Raji (cell line): ENCODE data around the gene TIMM44.

Source experiments
- POLR2A ChIP-seq: IDR thresholded peaks from 2 replicates; pipeline ENCODE4 v1.6.1; 2011; ENCODE audit warnings: low read depth, low read length, control low read depth; ENCODE audit not compliant: insufficient read depth

Gene TIMM44

DNA sequence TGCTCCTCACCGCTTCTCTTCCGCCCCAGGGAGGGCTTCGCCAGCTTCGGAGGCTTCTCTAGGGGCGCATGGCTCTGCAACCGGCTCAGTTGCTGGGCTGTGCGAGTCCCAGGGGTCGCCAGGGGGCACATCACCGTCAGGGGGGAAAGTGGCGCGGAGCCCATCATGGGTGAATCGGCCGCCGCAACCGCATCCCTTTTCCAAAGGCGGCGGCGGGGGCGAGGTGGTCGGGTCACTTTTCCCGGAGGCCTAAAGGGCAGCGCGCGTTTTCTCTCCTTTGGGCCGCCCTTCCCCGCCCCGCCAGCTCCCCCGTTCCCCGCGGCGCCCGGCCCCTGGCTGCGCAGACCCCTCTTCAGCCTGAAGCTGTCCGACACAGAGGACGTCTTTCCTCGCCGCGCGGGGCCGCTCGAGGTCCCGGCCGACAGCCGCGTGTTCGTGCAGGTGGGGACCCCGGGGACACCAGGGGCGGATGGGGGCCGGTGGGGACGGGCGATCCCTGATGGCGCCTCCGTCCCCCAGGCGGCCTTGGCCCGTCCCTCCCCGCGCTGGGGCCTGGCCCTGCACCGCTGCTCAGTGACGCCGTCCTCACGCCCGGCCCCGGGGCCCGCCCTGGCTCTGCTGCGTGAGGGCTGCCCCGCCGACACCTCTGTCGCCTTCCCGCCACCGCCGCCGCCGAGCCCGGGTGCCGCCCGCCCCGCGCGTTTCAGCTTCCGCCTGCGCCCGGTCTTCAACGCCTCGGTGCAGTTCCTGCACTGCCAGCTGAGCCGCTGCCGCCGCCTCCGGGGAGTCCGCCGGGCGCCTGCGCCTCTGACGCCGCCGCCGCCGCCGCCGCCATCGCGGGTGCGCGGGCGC, 27.1 kb downstream of the TIMM44 start:
- TF ChIP-seq POLR2A: no peak

GRCh38 chr19:7915250-7916102, 28.0 kb downstream of the TIMM44 start:
- no peak for TF ChIP-seq POLR2A

DNA sequence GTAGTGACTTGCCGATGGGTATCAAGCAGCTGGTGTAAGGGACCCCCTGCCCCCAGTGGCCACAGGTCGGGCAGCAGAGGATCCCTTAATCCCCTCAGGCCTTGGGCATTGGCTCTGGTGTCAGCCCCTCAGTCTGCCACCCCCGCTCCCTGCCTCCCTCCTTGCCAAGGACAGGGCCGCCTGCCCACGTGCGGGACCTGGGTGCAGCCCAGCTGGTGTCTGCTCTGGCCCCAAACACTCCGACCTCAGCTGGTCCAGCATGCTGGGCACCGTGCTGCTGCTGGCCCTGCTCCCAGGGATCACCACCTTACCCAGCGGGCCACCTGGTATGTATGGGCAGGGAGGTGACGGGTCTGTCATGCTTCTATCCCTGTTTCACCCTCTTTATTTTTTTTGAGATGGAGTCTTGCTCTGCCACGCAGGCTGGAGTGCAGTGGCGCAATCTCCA, 28.8 kb downstream of the TIMM44 start, which contains the start of gene TGFBR3L:
Gene TGFBR3L (plus strand): TSS at position 233 of the 448 bp plus-strand sequence.
- TF ChIP-seq POLR2A: 0 out of 2 replicates have a peak, but pooled peaks have one; percentile 27

GRCh38 chr19:7914099-7914498, 29.4 kb downstream of the TIMM44 start:
- no peak for TF ChIP-seq POLR2A

DNA sequence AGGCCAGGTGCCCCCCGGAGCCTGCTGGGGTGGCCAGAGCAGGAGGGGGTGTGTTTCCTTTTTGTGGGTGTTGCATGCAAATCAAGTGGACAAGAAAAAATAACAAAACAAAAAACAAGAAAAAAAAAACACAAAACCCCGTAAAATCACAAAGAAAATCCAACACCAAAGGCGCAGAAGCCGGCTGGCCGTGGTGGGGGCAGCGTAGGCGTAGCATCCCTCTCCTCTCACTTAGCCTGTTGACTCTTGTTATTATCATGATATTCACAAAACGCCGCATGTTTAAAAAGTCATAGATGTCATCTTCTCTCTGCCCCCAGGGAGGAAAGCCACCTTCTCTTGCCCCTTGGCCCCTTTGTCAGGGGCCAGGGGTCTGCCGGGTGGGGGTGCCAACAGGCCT, 29.8 kb downstream of the TIMM44 start:
- TF ChIP-seq POLR2A: no peak

DNA sequence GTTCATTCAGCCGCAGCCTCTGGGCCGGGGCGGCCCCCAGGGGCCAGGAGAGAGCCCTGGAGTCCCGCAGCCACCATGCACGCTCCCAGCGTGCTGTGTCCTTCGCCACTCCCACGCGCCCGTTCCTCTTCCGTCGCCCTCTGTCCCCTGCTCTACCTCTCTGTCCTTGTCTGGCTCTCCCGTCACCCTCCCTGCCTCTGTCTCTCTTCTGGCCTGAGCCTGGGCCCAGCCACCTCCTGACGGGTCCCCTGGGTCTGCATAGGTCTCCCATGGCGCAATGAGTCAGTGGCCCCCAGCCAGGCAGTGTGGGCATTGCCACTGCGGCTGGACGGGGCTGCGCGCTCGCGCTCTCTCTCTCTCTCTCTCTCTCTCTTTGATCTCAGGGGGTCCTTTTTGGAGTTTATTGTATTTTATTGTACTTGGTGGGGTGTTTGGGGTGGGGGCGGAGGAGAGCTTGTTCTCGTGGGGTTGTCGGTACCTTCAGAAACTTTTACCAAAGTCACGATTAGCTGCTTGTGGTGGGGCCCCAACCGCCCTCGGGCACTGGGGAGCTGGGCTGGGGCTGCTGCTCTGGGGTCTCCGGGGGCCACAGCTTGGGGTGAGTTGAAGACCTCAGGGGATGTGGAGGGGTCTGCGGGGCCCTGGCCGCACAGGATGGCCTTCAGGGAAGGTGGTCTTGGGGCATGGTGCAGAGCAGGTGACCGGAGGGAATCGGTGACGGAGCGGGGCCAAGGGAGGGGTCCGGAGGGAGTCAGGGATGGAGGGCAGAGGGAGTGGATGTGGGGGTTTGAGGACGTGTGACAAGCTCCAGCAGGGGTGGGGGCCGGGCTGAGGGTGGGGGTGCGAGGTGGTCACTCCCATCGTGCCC, 30.5 kb downstream of the TIMM44 start:
- no peak for TF ChIP-seq POLR2A

GRCh38 chr19:7912144-7912696, 31.2 kb downstream of the TIMM44 start:
- no peak for TF ChIP-seq POLR2A

DNA sequence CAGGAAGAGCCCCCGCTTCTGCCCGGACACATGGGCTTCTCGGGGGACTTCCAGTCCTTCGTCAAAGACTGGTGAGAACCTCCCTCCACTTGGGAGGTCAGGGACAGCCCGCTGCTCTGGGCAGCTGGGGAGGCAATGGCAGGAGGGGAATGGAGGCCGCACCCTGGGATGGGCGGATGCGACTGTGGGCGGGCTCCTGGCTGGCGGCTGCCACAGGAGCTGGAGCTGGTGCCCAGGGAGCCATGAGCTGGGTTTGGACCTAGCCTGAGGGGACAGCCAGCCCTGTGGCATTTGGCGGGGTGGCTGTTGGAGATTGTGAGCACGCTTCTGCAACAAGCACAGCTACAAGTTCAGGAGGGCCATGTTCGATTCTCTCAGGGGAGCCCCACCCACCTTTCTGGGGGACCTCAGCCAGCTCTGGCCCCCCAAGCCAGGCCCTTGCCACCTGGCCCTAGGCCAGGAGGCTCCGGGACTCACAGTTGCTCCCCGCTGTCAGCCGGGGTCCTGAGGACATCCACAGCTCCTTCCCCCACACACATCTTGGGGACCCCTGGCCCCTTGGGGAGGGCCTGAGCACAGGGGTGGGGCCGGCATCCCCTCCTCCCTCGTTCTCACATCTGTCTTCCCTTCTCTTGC, 31.8 kb downstream of the TIMM44 start:
- TF ChIP-seq POLR2A: no peak

DNA sequence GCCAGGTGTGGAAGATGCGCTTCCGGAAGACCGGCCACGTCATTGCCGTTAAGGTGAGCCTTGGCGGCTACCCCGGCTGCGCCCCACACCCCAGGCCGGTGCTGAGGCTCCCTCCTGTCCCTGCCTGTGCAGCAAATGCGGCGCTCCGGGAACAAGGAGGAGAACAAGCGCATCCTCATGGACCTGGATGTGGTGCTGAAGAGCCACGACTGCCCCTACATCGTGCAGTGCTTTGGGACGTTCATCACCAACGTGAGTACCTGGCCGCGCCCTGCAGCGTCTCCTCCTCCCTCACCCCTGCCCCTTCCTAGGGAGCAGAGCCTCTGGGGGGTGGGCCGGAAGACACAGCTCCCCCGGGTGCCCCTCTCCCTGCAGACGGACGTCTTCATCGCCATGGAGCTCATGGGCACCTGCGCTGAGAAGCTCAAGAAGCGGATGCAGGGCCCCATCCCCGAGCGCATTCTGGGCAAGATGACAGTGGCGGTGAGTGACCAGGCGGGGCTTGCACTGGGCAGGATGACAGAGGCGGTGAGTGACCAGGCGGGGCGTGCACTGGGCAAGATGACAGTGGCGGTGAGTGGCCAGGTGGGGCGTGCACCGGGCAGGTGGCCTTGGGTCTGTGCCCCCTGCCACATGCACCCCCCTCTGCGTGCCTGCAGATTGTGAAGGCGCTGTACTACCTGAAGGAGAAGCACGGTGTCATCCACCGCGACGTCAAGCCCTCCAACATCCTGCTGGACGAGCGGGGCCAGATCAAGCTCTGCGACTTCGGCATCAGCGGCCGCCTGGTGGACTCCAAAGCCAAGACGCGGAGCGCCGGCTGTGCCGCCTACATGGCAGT, 32.9 kb downstream of the TIMM44 start:
- no peak for TF ChIP-seq POLR2A

DNA sequence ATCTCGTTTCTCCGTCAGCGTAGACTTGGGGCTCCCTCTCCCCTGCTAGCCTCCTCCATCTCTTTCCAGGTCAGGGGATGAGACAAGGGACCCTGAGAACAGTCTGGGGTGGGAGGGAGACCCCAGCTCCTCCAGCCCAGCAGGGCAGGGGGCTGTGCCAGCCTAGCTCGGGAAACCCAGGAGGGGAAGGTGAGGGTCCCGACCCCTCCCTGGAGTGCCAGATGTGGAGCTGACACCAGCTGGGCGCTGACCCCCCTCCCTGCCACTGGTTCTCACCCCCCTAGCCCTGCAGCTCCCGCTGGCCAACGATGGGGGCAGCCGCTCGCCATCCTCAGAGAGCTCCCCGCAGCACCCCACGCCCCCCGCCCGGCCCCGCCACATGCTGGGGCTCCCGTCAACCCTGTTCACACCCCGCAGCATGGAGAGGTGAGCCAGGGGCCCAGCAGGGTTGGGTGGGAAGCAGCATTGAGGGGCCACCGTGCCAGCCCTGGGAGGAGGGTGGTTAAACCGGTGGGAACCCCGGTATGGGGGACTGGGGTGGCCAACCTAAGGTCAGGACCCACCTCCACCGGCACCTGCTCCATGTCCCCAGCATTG, 33.9 kb downstream of the TIMM44 start:
- no peak for TF ChIP-seq POLR2A

GRCh38 chr19:7908742-7909461, 34.6 kb downstream of the TIMM44 start:
- no peak for TF ChIP-seq POLR2A

GRCh38 chr19:7908078-7908699, 35.3 kb downstream of the TIMM44 start:
- TF ChIP-seq POLR2A: no peak
